NOMO-1 treated with dmso at 0.1 percent for 144 hours (cell line): ENCODE measurements around the gene WDR18.

Source experiments
- DNase-seq: peaks from one replicate; lab custom pipeline; 2025; ENCODE audit not compliant: unreplicated experiment; lab: John Stamatoyannopoulos, UW

The WDR18 gene

GRCh38 chr19:1006711-1007398, 22.7 kb downstream of the WDR18 start:
- no peak for DNase-seq

DNA sequence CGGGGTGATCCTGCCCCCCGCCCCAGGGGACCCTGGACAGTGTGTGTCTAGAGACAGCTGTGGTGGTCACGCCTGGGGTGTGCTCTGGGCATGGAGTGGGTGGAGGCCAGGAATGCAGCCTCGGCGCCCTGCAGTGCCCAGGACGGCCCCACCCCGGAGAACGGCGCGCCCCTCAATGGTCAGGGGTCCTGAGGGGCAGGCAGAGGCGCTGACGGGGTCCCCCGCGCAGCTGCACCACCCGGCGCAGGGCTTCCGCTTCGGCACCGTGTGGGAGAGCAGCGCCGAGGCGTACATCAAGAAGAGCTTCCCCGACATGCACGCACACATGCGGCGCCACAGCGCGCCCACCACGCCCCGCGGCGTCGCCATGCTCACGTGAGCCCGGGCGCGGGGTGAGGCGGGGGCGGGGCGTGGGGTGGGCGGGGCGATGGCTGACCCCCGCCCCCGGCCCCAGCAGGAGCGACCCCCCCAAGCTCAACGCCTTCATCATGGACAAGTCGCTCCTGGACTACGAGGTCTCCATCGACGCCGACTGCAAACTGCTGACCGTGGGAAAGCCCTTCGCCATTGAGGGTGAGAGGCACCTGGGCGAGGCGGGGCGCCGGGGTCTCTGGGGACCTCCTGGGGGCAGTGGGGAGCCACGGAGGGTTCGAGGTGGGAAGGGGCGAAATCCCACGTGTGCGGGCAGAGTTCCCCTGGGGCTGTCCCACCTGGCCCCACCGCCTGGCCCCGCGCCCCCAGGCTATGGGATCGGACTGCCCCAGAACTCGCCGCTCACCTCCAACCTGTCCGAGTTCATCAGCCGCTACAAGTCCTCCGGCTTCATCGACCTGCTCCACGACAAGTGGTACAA, 23.5 kb downstream of the WDR18 start:
- no peak for DNase-seq

- DNase-seq: no peak
Measured at GRCh38 chr19:1008268-1009040, 24.3 kb downstream of the WDR18 start.

- DNase-seq: no peak
Measured at GRCh38 chr19:1009041-1009980, 25.2 kb downstream of the WDR18 start.

- no peak for DNase-seq
Measured at GRCh38 chr19:1009981-1010538, 25.9 kb downstream of the WDR18 start.

GRCh38 chr19:1010586-1011510, 26.7 kb downstream of the WDR18 start:
- DNase-seq: no peak

DNA sequence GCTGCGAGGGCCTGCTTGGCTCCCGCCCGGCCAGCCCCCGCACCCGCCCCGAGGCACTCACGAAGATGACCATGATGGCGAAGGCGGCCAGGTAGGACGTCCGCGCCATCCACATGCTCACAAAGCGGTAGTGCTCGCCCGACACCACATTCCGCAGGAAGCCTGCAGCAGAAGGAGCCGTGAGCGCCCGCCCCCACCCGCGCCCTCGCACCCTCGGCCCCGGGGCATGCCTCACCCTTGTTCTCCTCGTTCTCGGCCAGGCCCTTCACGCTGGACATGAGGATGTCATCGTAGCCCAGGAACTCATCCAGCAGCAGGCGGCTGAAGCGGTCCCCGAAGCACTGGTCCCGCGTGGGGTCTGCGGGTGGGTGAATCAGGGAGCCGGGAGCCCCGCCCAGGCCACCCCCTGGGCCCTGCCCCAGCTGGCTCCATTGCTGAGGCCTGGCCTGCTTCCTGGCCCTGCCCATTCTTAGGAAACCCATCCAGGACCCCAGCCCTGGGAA, 27.7 kb downstream of the WDR18 start:
- no peak for DNase-seq

DNA sequence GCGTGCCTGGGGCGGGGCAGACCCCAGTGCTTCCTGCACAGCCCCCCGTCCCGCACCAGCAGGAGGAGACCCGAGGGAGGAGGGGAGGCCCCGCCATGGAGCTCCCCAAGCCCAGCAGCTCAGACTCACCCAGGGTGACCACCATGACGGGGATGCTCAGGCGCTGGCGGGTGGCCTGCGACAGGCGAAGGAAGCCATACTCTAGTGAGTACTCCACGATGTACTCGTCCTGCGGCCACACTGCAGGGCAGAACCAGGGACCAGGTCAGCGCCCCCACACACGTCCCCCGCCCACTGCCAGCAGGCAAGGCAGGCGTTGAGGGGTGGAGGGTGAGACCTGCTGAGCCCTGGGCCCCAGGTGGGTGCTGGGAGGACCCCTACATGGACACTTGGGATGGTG, 28.2 kb downstream of the WDR18 start:
- DNase-seq: no peak

DNA sequence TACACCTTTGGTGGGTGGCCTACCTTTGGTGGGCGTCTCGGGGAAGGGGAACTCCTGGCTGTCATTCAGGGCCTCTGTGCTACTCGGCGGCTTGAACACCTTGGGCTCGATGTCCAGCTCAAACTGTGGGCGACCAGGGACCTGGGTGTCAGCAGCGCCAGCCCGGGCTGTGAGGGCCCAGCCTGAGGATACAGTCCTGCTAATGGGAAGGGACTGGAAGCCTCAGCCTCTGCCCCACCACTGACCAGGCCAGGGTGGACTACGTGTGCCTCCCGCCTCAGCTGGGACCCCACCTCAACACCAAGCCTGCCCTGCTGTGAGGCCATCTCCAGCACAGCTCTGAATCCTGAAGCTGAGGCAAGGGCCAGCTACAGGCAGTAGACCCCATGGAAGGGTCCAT, 29.1 kb downstream of the WDR18 start:
- DNase-seq: no peak

- no peak for DNase-seq
Measured at GRCh38 chr19:1014161-1015060, 30.3 kb downstream of the WDR18 start.

DNA sequence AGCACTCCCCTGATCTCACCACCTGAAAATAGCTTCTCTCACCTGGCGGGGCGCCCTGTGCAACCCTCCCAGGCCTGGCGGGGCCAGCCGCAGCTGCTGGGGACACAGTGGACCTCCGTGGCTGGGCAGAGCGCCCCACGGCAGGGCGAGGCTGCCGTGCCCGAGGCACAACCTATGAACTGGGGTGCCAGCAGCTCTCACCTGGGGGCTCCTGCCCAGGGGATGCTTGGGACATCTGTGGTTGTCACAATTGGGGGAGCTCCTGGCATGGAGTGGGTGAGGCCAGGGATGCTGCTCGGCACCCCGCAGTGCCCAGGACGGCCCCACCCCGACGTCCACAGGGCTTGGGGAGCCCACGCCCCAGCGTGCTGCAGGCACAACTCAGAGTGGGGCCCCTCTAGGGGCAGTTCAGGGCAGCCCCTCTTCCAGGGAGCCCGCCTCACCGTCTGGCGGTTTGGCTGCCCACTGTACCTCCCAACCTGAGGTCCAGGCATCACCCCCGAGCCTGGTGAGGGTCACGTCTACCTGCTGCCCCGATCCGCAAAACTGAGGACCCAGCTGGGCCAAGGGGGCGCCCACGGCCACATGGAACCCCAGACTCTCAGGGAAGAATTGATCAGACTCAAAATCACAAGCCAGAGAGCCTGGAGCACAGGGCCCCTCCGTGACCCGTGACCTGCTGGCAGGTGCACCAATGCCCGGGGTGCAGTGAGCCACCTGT, 31.1 kb downstream of the WDR18 start:
- no peak for DNase-seq

- DNase-seq: no peak
Measured at GRCh38 chr19:1015782-1016646, 31.9 kb downstream of the WDR18 start.

- no peak for DNase-seq
Measured at GRCh38 chr19:1016647-1017114, 32.5 kb downstream of the WDR18 start.

- no peak for DNase-seq
Measured at GRCh38 chr19:1017115-1017905, 33.2 kb downstream of the WDR18 start.

DNA sequence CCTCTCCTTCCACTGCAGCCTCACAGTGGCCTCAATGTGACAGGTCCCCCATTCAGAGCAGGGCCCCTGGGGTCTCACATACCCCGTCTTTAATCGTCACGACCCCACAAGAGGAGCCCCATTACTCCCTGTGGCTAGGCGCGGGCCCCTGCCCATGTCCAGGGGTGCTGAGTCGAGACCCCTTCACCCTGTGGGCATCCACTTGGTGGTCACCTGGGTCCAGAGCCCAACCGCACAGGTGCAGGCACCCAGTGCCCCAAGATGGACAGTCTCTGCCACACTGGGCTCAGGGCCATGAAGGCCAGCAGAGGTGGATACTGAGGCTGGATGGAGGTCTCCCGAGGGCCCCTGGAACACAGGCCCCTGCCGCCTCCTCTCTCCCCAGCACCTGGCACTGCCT, 33.8 kb downstream of the WDR18 start:
- no peak for DNase-seq

GRCh38 chr19:1018393-1018792, 34.2 kb downstream of the WDR18 start:
- no peak for DNase-seq
